ENCODE measurements around the gene PRDM16.

GRCh38 chr1:3073489-3074296 lies 4.7 kb downstream of the PRDM16 start:
- TF ChIP-seq CTCF (IDR thresholded peaks at IDR 0.05; ENCODE audit: low read depth, low read length) (no peak), POLR2A (IDR thresholded peaks at IDR 0.05; ENCODE audit: extremely low read depth, insufficient read length) (no peak), MAX (IDR thresholded peaks at IDR 0.05; ENCODE audit: low read depth, low read length) (no peak), MYC (IDR thresholded peaks at IDR 0.05; ENCODE audit: low read depth, low read length) (no peak)
